Peyer's patch (tissue), 4 donors: Measurements from ENCODE around the gene KLHDC1.
"Not testable (repeated sequence)": the region's sequence is repeated elsewhere in the genome, so short reads cannot be mapped to it uniquely, and the experiment has no call there.

Source experiments
- CTCF ChIP-seq, 6 experiments: fragments of 450-650 bp in 4 of 6; fragments of 200-600 bp in 2 of 6; sonication (generic) in 1 of 6; IDR thresholded peaks; one replicate each; pipeline ENCODE4 v1.5.1; 2017 to 2019; ENCODE audit warnings: antibody characterized with exemption in 6 of 6, mild to moderate bottlenecking in 3 of 6, moderate library complexity in 1 of 6
- POLR2A ChIP-seq, 2 donors: fragments of 450-650 bp; IDR thresholded peaks; one replicate each; pipeline ENCODE4 v1.5.1; 2017; ENCODE audit warnings: antibody characterized with exemption in 2 of 2, mild to moderate bottlenecking in 2 of 2, moderate library complexity in 2 of 2

DNA sequence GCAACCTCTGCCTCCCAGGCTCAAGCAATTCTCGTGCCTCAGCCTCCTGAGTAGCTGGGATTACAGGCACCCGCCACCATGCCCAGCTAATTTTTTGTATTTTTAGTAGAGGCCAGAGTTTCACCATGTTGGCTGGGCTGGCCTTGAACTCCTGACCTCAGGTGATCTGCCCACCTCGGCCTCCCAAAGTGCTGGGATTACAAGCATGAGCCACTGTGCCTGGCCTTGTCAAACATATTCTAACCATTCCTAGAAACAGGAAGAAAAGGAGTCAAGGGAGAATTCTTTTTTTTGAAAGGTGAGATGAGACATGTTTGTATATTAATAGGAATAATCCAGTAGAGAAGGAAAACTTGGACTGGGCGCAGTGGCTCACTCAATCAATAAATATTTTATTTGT, 11.6 kb downstream of the KLHDC1 start:
- not testable (repeated sequence) for TF ChIP-seq CTCF, POLR2A (IDR thresholded peaks at IDR 0.05)
